ENCODE data around the gene CACNA2D3. TPM values are rescaled to one million over a fixed set of nuclear protein-coding genes. Genes with fewer than 3 reads are reported as not detected.

Gene CACNA2D3
- total RNA-seq, 6 donors from 2014 or later: 2.9 to 16.8 (median 4.9) TPM

GRCh38 chr3:54171509-54171908, 49.2 kb downstream of the CACNA2D3 start:
- Histone ChIP-seq H3K4me3 (no peak overlapping the region), H3K4me1 (no peaks in the 10 kb centered on the region), H3K27me3 (no peaks in the 10 kb centered on the region), H3K36me3 (no peaks in the 10 kb centered on the region), H3K9me3 (no peaks in the 10 kb centered on the region), H3K27ac (no peak overlapping the region)
- ATAC-seq (ENCODE audit: low FRiP score in 2 of 2) (no peak), DNase-seq (no peak)
- TF ChIP-seq CTCF (IDR thresholded peaks at IDR 0.05): no peak
- no peak for TF ChIP-seq POLR2A (IDR thresholded peaks at IDR 0.05)
- TF ChIP-seq EP300 (IDR thresholded peaks at IDR 0.05): no peak
- no peak for TF ChIP-seq POLR2AphosphoS5 (IDR thresholded peaks at IDR 0.05)
- 57 to 67% methylated on average over 1 of the region's 1 CpG for WGBS, 2 donors

GRCh38 chr3:54171951-54172350, 49.6 kb downstream of the CACNA2D3 start:
- H3K4me1 ChIP-seq: no peaks in the 10 kb centered on the region
- no peaks in the 10 kb centered on the region for H3K9me3 ChIP-seq
- TF ChIP-seq POLR2AphosphoS5 (IDR thresholded peaks at IDR 0.05) (no peak), EP300 (IDR thresholded peaks at IDR 0.05) (no peak), CTCF (IDR thresholded peaks at IDR 0.05) (no peak), POLR2A (IDR thresholded peaks at IDR 0.05) (no peak)
- no peak for DNase-seq
- no peak overlapping the region for H3K4me3 ChIP-seq
- ATAC-seq (ENCODE audit: low FRiP score in 2 of 2): no peak
- no peaks in the 10 kb centered on the region for H3K36me3 ChIP-seq
- no peaks in the 10 kb centered on the region for H3K27me3 ChIP-seq
- no peak overlapping the region for H3K27ac ChIP-seq
- WGBS, 2 donors: 69 to 72% methylated on average over 10 of the region's 10 CpGs

GRCh38 chr3:54173371-54173770, 51.0 kb downstream of the CACNA2D3 start:
- DNase-seq (no peak), ATAC-seq (ENCODE audit: low FRiP score in 2 of 2) (no peak)
- H3K9me3 ChIP-seq: no peaks in the 10 kb centered on the region
- no peaks in the 10 kb centered on the region for H3K4me1 ChIP-seq
- no peaks in the 10 kb centered on the region for H3K27me3 ChIP-seq
- no peak overlapping the region for H3K27ac ChIP-seq
- H3K4me3 ChIP-seq: no peak overlapping the region
- no peaks in the 10 kb centered on the region for H3K36me3 ChIP-seq
- TF ChIP-seq EP300 (IDR thresholded peaks at IDR 0.05): no peak
- TF ChIP-seq POLR2AphosphoS5 (IDR thresholded peaks at IDR 0.05): no peak
- no peak for TF ChIP-seq CTCF (IDR thresholded peaks at IDR 0.05)
- no peak for TF ChIP-seq POLR2A (IDR thresholded peaks at IDR 0.05)
- WGBS, 2 donors: 81 to 83% methylated on average over 3 of the region's 3 CpGs

GRCh38 chr3:54176106-54176505, 53.8 kb downstream of the CACNA2D3 start:
- Histone ChIP-seq H3K27ac (no peak overlapping the region), H3K9me3 (no peaks in the 10 kb centered on the region), H3K36me3 (no peaks in the 10 kb centered on the region), H3K4me3 (no peak overlapping the region), H3K4me1 (no peaks in the 10 kb centered on the region), H3K27me3 (no peaks in the 10 kb centered on the region)
- 45 to 48% methylated on average over 3 of the region's 3 CpGs for WGBS, 2 donors
- DNase-seq (no peak), ATAC-seq (ENCODE audit: low FRiP score in 2 of 2) (no peak)
- TF ChIP-seq POLR2AphosphoS5 (IDR thresholded peaks at IDR 0.05) (no peak), CTCF (IDR thresholded peaks at IDR 0.05) (no peak), POLR2A (IDR thresholded peaks at IDR 0.05) (no peak), EP300 (IDR thresholded peaks at IDR 0.05) (no peak)

GRCh38 chr3:54177816-54178215, 55.5 kb downstream of the CACNA2D3 start:
- ATAC-seq (ENCODE audit: low FRiP score in 2 of 2) (no peak), DNase-seq (no peak)
- no peaks in the 10 kb centered on the region for H3K9me3 ChIP-seq
- H3K4me3 ChIP-seq: no peak overlapping the region
- no peaks in the 10 kb centered on the region for H3K4me1 ChIP-seq
- TF ChIP-seq EP300 (IDR thresholded peaks at IDR 0.05): no peak
- whole genome bisulfite sequencing, 2 donors: 66 to 69% methylated on average over 3 of the region's 3 CpGs
- no peak overlapping the region for H3K27ac ChIP-seq
- no peaks in the 10 kb centered on the region for H3K36me3 ChIP-seq
- no peaks in the 10 kb centered on the region for H3K27me3 ChIP-seq

All from upper lobe of left lung (tissue), 6 donors.